ENCODE data around the gene PHF2.
"Not testable (repeated sequence)": the region's sequence is repeated elsewhere in the genome, so short reads cannot be mapped to it uniquely, and the experiment has no call there.

Gene PHF2

GRCh38 chr9:93669958-93670207 is 93.5 kb downstream of the PHF2 start:
- DNase-seq (ENCODE audit: insufficient read length, low spot score) (no peak), FAIRE-seq (no peak)
- no peak for TF ChIP-seq CTCF (IDR thresholded peaks at IDR 0.05; ENCODE audit: insufficient read depth, missing control alignments)

DNA sequence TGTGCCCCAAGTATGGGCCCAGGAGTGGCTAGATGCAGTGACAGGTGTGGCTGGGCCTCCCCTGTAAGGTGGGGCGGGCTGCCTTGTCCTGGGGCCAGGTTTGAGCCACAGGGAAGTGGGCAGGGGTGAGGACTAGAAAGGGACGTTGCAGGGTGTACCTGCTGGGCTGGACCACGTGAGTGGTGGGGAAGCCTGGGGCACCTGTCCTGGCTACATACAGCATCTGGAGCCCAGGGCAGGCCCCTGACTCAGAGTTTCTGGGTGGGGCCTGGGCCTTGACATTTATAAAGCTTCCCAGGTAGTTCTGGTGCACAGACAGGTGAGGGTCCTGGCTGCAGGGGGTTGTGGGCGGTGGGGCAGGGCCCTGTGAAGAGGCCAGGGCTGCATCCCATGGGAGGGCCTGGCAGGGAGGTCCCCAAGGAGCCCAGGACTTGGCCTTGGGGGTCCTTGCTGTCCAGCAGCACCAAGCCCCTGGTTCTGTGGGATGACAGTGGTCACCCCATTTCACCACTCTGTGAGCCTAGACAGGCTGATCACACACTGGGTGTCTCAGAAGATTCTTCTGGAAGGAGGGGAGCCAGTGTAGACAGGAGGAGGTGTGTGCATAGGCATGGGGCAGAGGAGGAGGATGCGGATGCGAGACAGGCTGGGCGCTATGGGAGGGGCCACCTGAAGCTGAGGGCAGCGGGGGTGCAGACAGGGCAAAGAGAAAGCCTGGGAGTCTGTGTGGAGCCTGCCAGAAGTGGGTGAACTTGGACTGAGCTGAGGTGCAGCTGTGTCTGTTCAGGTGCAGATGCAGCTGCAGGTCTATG is 94.0 kb downstream of the PHF2 start:
- DNase-seq (ENCODE audit: insufficient read length, low spot score) (no peak), FAIRE-seq (no peak)
- no peak for TF ChIP-seq CTCF (IDR thresholded peaks at IDR 0.05; ENCODE audit: insufficient read depth, missing control alignments)

GRCh38 chr9:93671020-93671338 is 94.6 kb downstream of the PHF2 start:
- no peak for TF ChIP-seq CTCF (IDR thresholded peaks at IDR 0.05; ENCODE audit: insufficient read depth, missing control alignments)
- DNase-seq (ENCODE audit: insufficient read length, low spot score) (no peak), FAIRE-seq (no peak)

DNA sequence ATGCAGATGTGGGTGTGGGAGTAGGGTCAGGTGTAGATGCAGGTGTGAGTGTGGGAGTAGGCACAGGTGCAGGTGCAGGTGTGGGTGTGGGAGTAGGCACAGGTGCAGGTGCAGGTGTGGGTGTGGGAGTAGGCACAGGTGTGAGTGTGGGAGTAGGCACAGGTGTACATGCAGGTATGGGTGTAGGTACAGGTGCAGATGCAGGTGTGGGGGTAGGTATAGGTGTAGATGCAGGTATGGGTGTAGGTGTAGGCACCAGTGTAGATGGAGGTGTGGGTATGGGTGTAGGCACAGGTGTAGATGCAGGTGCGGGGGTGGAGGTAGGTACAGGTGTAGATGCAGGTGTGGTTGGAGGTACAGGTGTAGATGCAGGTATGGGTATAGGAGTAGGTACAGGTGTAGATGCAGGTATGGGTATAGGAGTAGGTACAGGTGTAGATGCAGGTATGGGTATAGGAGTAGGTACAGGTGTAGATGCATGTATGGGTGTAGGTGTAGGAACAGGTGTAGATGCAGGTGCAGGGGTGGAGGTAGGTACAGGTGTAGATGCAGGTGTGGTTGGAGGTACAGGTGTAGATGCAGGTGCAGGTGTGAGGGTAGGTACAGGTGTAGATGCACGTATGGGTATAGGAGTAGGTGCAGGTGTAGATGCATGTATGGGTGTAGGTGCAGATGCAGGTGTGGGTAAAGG is 96.1 kb downstream of the PHF2 start:
- DNase-seq (ENCODE audit: insufficient read length, low spot score); FAIRE-seq: not testable (repeated sequence)

GRCh38 chr9:93673021-93673838 is 96.8 kb downstream of the PHF2 start:
- no peak for TF ChIP-seq CTCF (IDR thresholded peaks at IDR 0.05; ENCODE audit: insufficient read depth, missing control alignments)
- FAIRE-seq (no peak), DNase-seq (ENCODE audit: insufficient read length, low spot score) (no peak)

DNA sequence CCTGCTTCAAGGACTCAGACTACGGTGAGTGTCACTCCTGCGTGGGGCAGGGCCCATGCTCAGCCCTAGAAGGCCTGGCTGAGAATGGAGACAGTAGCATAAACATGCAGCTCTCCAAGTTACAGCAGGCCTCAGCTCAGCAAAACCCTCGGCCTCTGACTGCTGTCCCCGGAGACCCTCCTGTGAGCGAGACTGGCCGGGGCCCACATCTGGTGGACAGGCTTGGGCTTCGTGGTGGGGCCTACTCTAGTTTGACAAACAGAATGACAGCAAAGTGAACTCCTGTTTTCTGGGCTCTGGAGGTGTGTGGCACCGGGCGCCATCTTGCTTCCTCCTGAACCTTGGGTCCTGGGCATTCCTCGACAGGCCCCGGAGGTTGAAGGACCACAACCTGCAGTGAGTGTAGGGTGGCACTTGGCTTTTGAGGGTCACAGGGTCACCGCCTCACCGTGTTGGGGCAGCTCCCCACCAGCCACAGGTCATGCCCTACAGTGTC is 97.5 kb downstream of the PHF2 start:
- DNase-seq (ENCODE audit: insufficient read length, low spot score) (no peak), FAIRE-seq (no peak)
- TF ChIP-seq CTCF (IDR thresholded peaks at IDR 0.05; ENCODE audit: insufficient read depth, missing control alignments) = no peak

- TF ChIP-seq CTCF (IDR thresholded peaks at IDR 0.05; ENCODE audit: insufficient read depth, missing control alignments) = no peak
- no peak for DNase-seq (ENCODE audit: insufficient read length, low spot score)
- no peak for FAIRE-seq
Measured at GRCh38 chr9:93674580-93675335, 98.4 kb downstream of the PHF2 start.

All from D721Med (cell line).